ENCODE measurements around the gene RAB11FIP3.

Gene RAB11FIP3

GRCh38 chr16:519841-520687 is 94.6 kb downstream of the RAB11FIP3 start:
- DNase-seq: no peak

- no peak for DNase-seq
Measured at GRCh38 chr16:520847-521246, 95.4 kb downstream of the RAB11FIP3 start.

GRCh38 chr16:521381-522210 is 96.1 kb downstream of the RAB11FIP3 start:
- no peak for DNase-seq

- no peak for DNase-seq
Measured at GRCh38 chr16:522320-523096, 97.1 kb downstream of the RAB11FIP3 start.

- DNase-seq: no peak
Measured at GRCh38 chr16:523097-523741, 97.8 kb downstream of the RAB11FIP3 start.

GRCh38 chr16:524274-525040 is 99.0 kb downstream of the RAB11FIP3 start:
- no peak for DNase-seq

GRCh38 chr16:525123-525519 is 99.7 kb downstream of the RAB11FIP3 start:
- DNase-seq: no peak

- DNase-seq: no peak
Measured at GRCh38 chr16:525520-526180, 100.2 kb downstream of the RAB11FIP3 start.

- no peak for DNase-seq
Measured at GRCh38 chr16:526181-527014, 100.9 kb downstream of the RAB11FIP3 start.

- peak; percentile 31 to 61 for DNase-seq
Measured at GRCh38 chr16:527015-527903, 101.8 kb downstream of the RAB11FIP3 start, which contains the start of gene CAPN15. Gene CAPN15, plus strand, starts transcription at chr16:527712. Its CDS starts 19,127 bp downstream, at chr16:546839.

- DNase-seq: peak; percentile 42 to 56
Measured at GRCh38 chr16:528111-529011, 102.9 kb downstream of the RAB11FIP3 start.

- no peak for DNase-seq
Measured at GRCh38 chr16:529012-529575, 103.6 kb downstream of the RAB11FIP3 start.

- DNase-seq: no peak
Measured at GRCh38 chr16:530111-530817, 104.8 kb downstream of the RAB11FIP3 start.

GRCh38 chr16:531494-532125 is 106.2 kb downstream of the RAB11FIP3 start:
- DNase-seq: no peak

- no peak for DNase-seq
Measured at GRCh38 chr16:533391-534123, 108.1 kb downstream of the RAB11FIP3 start.

- DNase-seq: no peak
Measured at GRCh38 chr16:534135-534534, 108.7 kb downstream of the RAB11FIP3 start.
